NCI-H226 (cell line): ENCODE results near the gene PTRH2.

Source experiments
- DNase-seq: peaks from one replicate; pipeline ENCODE4 v3.0.0-alpha.2; 2015

Gene PTRH2

GRCh38 chr17:59716427-59716826 is 9.2 kb upstream of the PTRH2 start:
- no peak for DNase-seq

GRCh38 chr17:59714255-59714654 is 7.0 kb upstream of the PTRH2 start:
- DNase-seq: no peak

- peak; percentile 6 for DNase-seq
Measured at GRCh38 chr17:59712862-59713261, 5.6 kb upstream of the PTRH2 start.

- no peak for DNase-seq
Measured at GRCh38 chr17:59711936-59712335, 4.7 kb upstream of the PTRH2 start.

- no peak for DNase-seq
Measured at GRCh38 chr17:59707971-59708430, 771 bp upstream of the PTRH2 start.

GRCh38 chr17:59702304-59702703 is 4.9 kb downstream of the PTRH2 start:
- DNase-seq: no peak

GRCh38 chr17:59699786-59700185 is 7.4 kb downstream of the PTRH2 start:
- no peak for DNase-seq

- DNase-seq: no peak
Measured at GRCh38 chr17:59699218-59699617, 8.0 kb downstream of the PTRH2 start.

- DNase-seq: no peak
Measured at GRCh38 chr17:59698143-59698542, 9.1 kb downstream of the PTRH2 start.

GRCh38 chr17:59696682-59697277 is 10.4 kb downstream of the PTRH2 start:
- no peak for DNase-seq

- DNase-seq: no peak
Measured at GRCh38 chr17:59695945-59696681, 11.1 kb downstream of the PTRH2 start.

- no peak for DNase-seq
Measured at GRCh38 chr17:59694344-59694743, 12.9 kb downstream of the PTRH2 start.

- DNase-seq: no peak
Measured at GRCh38 chr17:59693582-59693981, 13.6 kb downstream of the PTRH2 start.

- no peak for DNase-seq
Measured at GRCh38 chr17:59688496-59688895, 18.7 kb downstream of the PTRH2 start.

GRCh38 chr17:59688008-59688407 is 19.2 kb downstream of the PTRH2 start:
- no peak for DNase-seq

- no peak for DNase-seq
Measured at GRCh38 chr17:59684967-59685366, 22.3 kb downstream of the PTRH2 start.

- no peak for DNase-seq
Measured at GRCh38 chr17:59683283-59683682, 23.9 kb downstream of the PTRH2 start.

- no peak for DNase-seq
Measured at GRCh38 chr17:59680314-59680713, 26.9 kb downstream of the PTRH2 start.

GRCh38 chr17:59678918-59679317 is 28.3 kb downstream of the PTRH2 start:
- DNase-seq: no peak

GRCh38 chr17:59676716-59677115 is 30.5 kb downstream of the PTRH2 start:
- no peak for DNase-seq

GRCh38 chr17:59675231-59675630 is 32.0 kb downstream of the PTRH2 start:
- no peak for DNase-seq

- DNase-seq: no peak
Measured at GRCh38 chr17:59671386-59671785, 35.8 kb downstream of the PTRH2 start.

GRCh38 chr17:59669944-59670343 is 37.3 kb downstream of the PTRH2 start:
- DNase-seq: no peak

GRCh38 chr17:59669411-59669810 is 37.8 kb downstream of the PTRH2 start:
- no peak for DNase-seq

- peak; percentile 77 for DNase-seq
Measured at GRCh38 chr17:59668816-59669215, 38.4 kb downstream of the PTRH2 start.
